ENCODE measurements around the gene HGFAC. TPM values are rescaled to one million over a fixed set of nuclear protein-coding genes. Genes with fewer than 3 reads are reported as not detected.

Gene HGFAC
- total RNA-seq, 1 experiment from 2014 or later = 0.20 TPM

DNA sequence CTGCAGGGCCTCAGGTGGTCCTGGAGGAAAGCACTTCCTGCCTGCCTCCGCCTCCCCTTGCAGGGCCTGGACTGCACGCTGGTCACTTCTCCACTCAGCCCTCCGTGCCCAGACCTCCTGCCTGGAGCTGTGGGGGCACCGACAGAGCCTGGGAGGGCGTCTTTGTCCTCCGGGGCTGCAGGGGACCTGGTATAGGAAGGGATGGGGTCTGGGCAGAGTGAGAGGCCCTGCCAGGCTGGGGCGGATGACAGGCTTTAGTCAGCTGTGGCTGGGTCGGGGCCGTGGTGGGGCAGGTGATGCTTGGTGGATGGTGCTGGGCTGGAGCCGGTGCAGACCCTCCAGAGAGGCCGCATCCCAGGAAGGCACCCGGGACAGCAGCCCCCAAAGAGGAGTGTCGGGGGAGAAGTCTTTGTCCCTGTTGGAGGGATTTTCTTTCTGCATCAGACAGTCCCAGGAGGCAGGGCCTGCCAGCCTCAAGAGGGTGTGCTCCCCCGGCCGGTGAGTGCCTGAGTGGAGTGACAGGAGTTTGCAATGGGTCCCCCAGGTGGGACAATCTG lies 22.7 kb downstream of the HGFAC start:
- TF ChIP-seq, protein P1, sequence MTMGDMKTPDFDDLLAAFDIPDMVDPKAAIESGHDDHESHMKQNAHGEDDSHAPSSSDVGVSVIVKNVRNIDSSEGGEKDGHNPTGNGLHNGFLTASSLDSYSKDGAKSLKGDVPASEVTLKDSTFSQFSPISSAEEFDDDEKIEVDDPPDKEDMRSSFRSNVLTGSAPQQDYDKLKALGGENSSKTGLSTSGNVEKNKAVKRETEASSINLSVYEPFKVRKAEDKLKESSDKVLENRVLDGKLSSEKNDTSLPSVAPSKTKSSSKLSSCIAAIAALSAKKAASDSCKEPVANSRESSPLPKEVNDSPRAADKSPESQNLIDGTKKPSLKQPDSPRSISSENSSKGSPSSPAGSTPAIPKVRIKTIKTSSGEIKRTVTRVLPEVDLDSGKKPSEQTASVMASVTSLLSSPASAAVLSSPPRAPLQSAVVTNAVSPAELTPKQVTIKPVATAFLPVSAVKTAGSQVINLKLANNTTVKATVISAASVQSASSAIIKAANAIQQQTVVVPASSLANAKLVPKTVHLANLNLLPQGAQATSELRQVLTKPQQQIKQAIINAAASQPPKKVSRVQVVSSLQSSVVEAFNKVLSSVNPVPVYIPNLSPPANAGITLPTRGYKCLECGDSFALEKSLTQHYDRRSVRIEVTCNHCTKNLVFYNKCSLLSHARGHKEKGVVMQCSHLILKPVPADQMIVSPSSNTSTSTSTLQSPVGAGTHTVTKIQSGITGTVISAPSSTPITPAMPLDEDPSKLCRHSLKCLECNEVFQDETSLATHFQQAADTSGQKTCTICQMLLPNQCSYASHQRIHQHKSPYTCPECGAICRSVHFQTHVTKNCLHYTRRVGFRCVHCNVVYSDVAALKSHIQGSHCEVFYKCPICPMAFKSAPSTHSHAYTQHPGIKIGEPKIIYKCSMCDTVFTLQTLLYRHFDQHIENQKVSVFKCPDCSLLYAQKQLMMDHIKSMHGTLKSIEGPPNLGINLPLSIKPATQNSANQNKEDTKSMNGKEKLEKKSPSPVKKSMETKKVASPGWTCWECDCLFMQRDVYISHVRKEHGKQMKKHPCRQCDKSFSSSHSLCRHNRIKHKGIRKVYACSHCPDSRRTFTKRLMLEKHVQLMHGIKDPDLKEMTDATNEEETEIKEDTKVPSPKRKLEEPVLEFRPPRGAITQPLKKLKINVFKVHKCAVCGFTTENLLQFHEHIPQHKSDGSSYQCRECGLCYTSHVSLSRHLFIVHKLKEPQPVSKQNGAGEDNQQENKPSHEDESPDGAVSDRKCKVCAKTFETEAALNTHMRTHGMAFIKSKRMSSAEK (CRISPR knock-in tag; IDR thresholded peaks at IDR 0.05; ENCODE audit: borderline replicate concordance) = no peak
- no peak for TF ChIP-seq ZNF138 (CRISPR knock-in tag; conservative IDR thresholded peaks at IDR 0.05)
- TF ChIP-seq, protein P2, sequence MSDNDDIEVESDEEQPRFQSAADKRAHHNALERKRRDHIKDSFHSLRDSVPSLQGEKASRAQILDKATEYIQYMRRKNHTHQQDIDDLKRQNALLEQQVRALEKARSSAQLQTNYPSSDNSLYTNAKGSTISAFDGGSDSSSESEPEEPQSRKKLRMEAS (CRISPR knock-in tag; IDR thresholded peaks at IDR 0.05) = no peak
- no peak for TF ChIP-seq GTF2I (CRISPR knock-in tag; conservative IDR thresholded peaks at IDR 0.05)
- no peak for TF ChIP-seq PRRX2 (CRISPR knock-in tag; IDR thresholded peaks at IDR 0.05)
- TF ChIP-seq PRDM15 (CRISPR knock-in tag; IDR thresholded peaks at IDR 0.05) = no peak
- no peak for TF ChIP-seq CREM (CRISPR knock-in tag; IDR thresholded peaks at IDR 0.05)
- TF ChIP-seq, protein P3, sequence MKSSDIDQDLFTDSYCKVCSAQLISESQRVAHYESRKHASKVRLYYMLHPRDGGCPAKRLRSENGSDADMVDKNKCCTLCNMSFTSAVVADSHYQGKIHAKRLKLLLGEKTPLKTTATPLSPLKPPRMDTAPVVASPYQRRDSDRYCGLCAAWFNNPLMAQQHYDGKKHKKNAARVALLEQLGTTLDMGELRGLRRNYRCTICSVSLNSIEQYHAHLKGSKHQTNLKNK (CRISPR knock-in tag; IDR thresholded peaks at IDR 0.05) = no peak
- no peak for TF ChIP-seq SMAD3 (CRISPR knock-in tag; IDR thresholded peaks at IDR 0.05; ENCODE audit: borderline replicate concordance)
- TF ChIP-seq AFF4 (CRISPR knock-in tag; IDR thresholded peaks at IDR 0.05; ENCODE audit: borderline replicate concordance) = no peak
- no peak for TF ChIP-seq ESRRA (CRISPR knock-in tag; IDR thresholded peaks at IDR 0.05; ENCODE audit: borderline replicate concordance)
- no peak for TF ChIP-seq FOXK1 (CRISPR knock-in tag; IDR thresholded peaks at IDR 0.05)
- no peak for TF ChIP-seq EMX1 (CRISPR knock-in tag; IDR thresholded peaks at IDR 0.05)
- peaks cover 40% of the 10 kb centered on the region for H3K27me3 Mint-ChIP-seq (ENCODE audit: low read depth)
- no peaks in the 10 kb centered on the region for H3K36me3 Mint-ChIP-seq
- no peaks in the 10 kb centered on the region for H3K4me1 Mint-ChIP-seq
- no peak overlapping the region for H3K4me3 Mint-ChIP-seq
- ChIA-PET POLR2A (no interaction called here), CTCF (no interaction called here)
- H3K9me3 Mint-ChIP-seq = peaks cover 7% of the 10 kb centered on the region
- DNase-seq (ENCODE audit: low spot score) = no peak
- H3K27ac Mint-ChIP-seq = no peak overlapping the region
- no peak for ATAC-seq

All from WTC11 (cell line).